HCT116 (cell line): ENCODE results near the gene SORL1. TPM values are rescaled to one million over a fixed set of nuclear protein-coding genes. Genes with fewer than 3 reads are reported as not detected.

Source experiments
- ATAC-seq: fragments of 200-7000 bp; cut with Tn5 transposase; 2 replicates; pipeline ENCODE4 v1.9.1; 2020; ENCODE audit warnings: mild to moderate bottlenecking, moderate library complexity
- BruUV-seq: library from RNA; stranded (reverse); fragments of 400-500 nt; replicated peaks from 2 replicates; lab custom pipeline; 2021; lab: Mats Ljungman, UMichigan
- CTCF ChIA-PET: fragments of 300-600 bp; sonication (Branson Sonifier 250); formaldehyde crosslinking; loops from one replicate; lab custom pipeline; 2021; ENCODE audit warnings: antibody characterized with exemption; lab: Charles Lee
- POLR2A ChIA-PET: fragments of 300-600, 350-600 bp; sonication (Branson Sonifier 250); formaldehyde crosslinking; loops from one replicate; lab custom pipeline; 2021; ENCODE audit warnings: antibody characterized with exemption; lab: Charles Lee
- RAD21 ChIA-PET, 2 experiments: fragments of 300-600 bp; sonication (Branson Sonifier 250); formaldehyde crosslinking; loops; one replicate each; lab custom pipeline; 2023; ENCODE audit warnings: low total read pairs in 2 of 2; ENCODE audit not compliant: uncharacterized antibody in 2 of 2, unreplicated experiment in 2 of 2, low non-redundant PET in 1 of 2; lab: Charles Lee
- DNase-seq: peaks from one replicate; pipeline ENCODE4 v3.0.0-alpha.2; 2010; ENCODE audit warnings: low read depth, low spot score
- H2AFZ ChIP-seq: fragments of 200-600 bp; shearing (Covaris generic), sonication (generic); 2 replicates; pipeline ENCODE4 v1.6.1; 2017; ENCODE audit warnings: low read depth, mixed run types, mixed read lengths, antibody characterized with exemption, low read length; ENCODE audit not compliant: poor library complexity, severe bottlenecking
- H3K27ac ChIP-seq: 2 replicates; pipeline ENCODE4 v1.5.1; 2012; ENCODE audit warnings: low read depth, low read length
- H3K27me3 ChIP-seq: fragments of 200-600 bp; sonication (generic); 2 replicates; pipeline ENCODE4 v1.6.1; 2016; ENCODE audit warnings: mixed run types, low read length, mixed read lengths; ENCODE audit not compliant: insufficient read depth
- H3K36me3 ChIP-seq, 2 experiments: fragments of 200-500 bp in 1 of 2; fragments of 200-600 bp in 1 of 2; sonication (Bioruptor generic) in 1 of 2; sonication (generic) in 1 of 2; 2 replicates each; pipeline versions ENCODE4 v1.5.1 to v1.6.1; 2014 to 2016; ENCODE audit warnings: low read length in 2 of 2, inconsistent platforms in 1 of 2, mixed read lengths in 1 of 2, mixed run types in 1 of 2; ENCODE audit not compliant: insufficient read depth in 2 of 2, control insufficient read depth in 1 of 2
- H3K4me1 ChIP-seq, 2 experiments: fragments of 200-600 bp in 1 of 2; sonication (generic) in 1 of 2; 2 replicates each; pipeline versions ENCODE4 v1.5.1 to v1.6.1; 2012 to 2017; ENCODE audit warnings: low read length in 2 of 2, inconsistent platforms in 1 of 2, mild to moderate bottlenecking in 1 of 2, mixed read lengths in 1 of 2, mixed run types in 1 of 2, moderate library complexity in 1 of 2; ENCODE audit not compliant: insufficient read depth in 2 of 2, control insufficient read depth in 1 of 2
- H3K4me2 ChIP-seq: fragments of 200-600 bp; sonication (generic); 2 replicates; pipeline ENCODE4 v1.6.1; 2017; ENCODE audit warnings: mixed run types, low read length, mixed read lengths
- H3K4me3 ChIP-seq, 2 experiments: fragments of 200-600 bp in 1 of 2; sonication (generic) in 1 of 2; replicated peaks in 1 of 2; 2 replicates each; pipeline ENCODE4 v1.5.1; 2011 to 2016; ENCODE audit warnings: low read length in 2 of 2, control low read depth in 1 of 2, low read depth in 1 of 2, mild to moderate bottlenecking in 1 of 2, mixed read lengths in 1 of 2, mixed run types in 1 of 2
- H3K79me2 ChIP-seq: fragments of 200-600 bp; sonication (generic); 2 replicates; pipeline ENCODE4 v1.6.1; 2017; ENCODE audit warnings: mild to moderate bottlenecking, mixed run types, low read length, moderate library complexity, mixed read lengths; ENCODE audit not compliant: insufficient read depth
- H3K9ac ChIP-seq: fragments of 200-600 bp; sonication (generic); 2 replicates; pipeline ENCODE4 v1.6.1; 2016; ENCODE audit warnings: low read length, mixed read lengths
- H3K9me2 ChIP-seq: fragments of 200-600 bp; sonication (generic), shearing (Covaris generic); 2 replicates; pipeline ENCODE4 v1.6.1; 2017; ENCODE audit warnings: mixed run types, mild to moderate bottlenecking, moderate library complexity; ENCODE audit not compliant: insufficient read depth
- H3K9me3 ChIP-seq, 2 experiments: fragments of 200-500 bp in 1 of 2; fragments of 200-600 bp in 1 of 2; sonication (Bioruptor generic) in 1 of 2; sonication (generic) in 1 of 2; 2 replicates each; pipeline ENCODE4 v1.6.1; 2014 to 2017; ENCODE audit warnings: low read length in 2 of 2, mixed read lengths in 2 of 2, inconsistent platforms in 1 of 2, low read depth in 1 of 2, mild to moderate bottlenecking in 1 of 2, mixed run types in 1 of 2, moderate library complexity in 1 of 2; ENCODE audit not compliant: control insufficient read depth in 1 of 2, insufficient read depth in 1 of 2
- H4K20me1 ChIP-seq: fragments of 200-600 bp; sonication (generic), shearing (Covaris generic); 2 replicates; pipeline ENCODE4 v1.6.1; 2017; ENCODE audit warnings: mixed run types, mild to moderate bottlenecking, moderate library complexity; ENCODE audit not compliant: insufficient read depth
- CBX3 ChIP-seq: IDR thresholded peaks from 2 replicates; pipeline ENCODE4 v1.6.1; 2012; ENCODE audit warnings: low read depth
- CEBPB ChIP-seq: IDR thresholded peaks from 2 replicates; pipeline ENCODE4 v1.6.1; 2012; ENCODE audit warnings: low read depth
- CTCF ChIP-seq, 3 experiments: fragments of 200-600 bp in 1 of 3; sonication (generic) in 1 of 3; IDR thresholded peaks in 2 of 3; conservative IDR thresholded peaks in 1 of 3; 2 replicates each; pipeline ENCODE4 v1.5.1; 2012 to 2017; ENCODE audit warnings: low read depth in 2 of 3, low read length in 2 of 3, antibody characterized with exemption in 1 of 3, borderline replicate concordance in 1 of 3, control low read depth in 1 of 3, mild to moderate bottlenecking in 1 of 3, mixed read lengths in 1 of 3, mixed run types in 1 of 3, moderate library complexity in 1 of 3; ENCODE audit not compliant: insufficient read depth in 1 of 3
- EZH2 ChIP-seq: fragments of 200-600 bp; sonication (generic); IDR thresholded peaks from 2 replicates; pipeline ENCODE4 v1.6.1; 2017; ENCODE audit warnings: antibody characterized with exemption, mixed run types
- FOSL1 ChIP-seq: IDR thresholded peaks from 2 replicates; pipeline ENCODE4 v1.6.1; 2012; ENCODE audit warnings: low read depth
- JUND ChIP-seq: IDR thresholded peaks from 2 replicates; pipeline ENCODE4 v1.6.1; 2012
- POLR2AphosphoS5 ChIP-seq: IDR thresholded peaks from 2 replicates; pipeline ENCODE4 v1.6.1; 2011; ENCODE audit warnings: mild to moderate bottlenecking, low read depth, low read length, moderate library complexity
- SIN3A ChIP-seq: IDR thresholded peaks from 2 replicates; pipeline ENCODE4 v1.6.1; 2012; ENCODE audit warnings: low read depth
- SRF ChIP-seq: IDR thresholded peaks from 2 replicates; pipeline ENCODE4 v1.6.1; 2012; ENCODE audit warnings: low read depth
- TCF7L2 ChIP-seq: IDR thresholded peaks from 2 replicates; pipeline ENCODE4 v1.7.0; 2011; ENCODE audit warnings: borderline replicate concordance, inconsistent platforms; ENCODE audit not compliant: insufficient read depth, insufficient read length; ENCODE audit errors: extremely low read depth
- YY1 ChIP-seq: IDR thresholded peaks from 2 replicates; pipeline ENCODE4 v1.6.1; 2011; ENCODE audit warnings: low read length, low read depth, moderate library complexity, mild to moderate bottlenecking; ENCODE audit not compliant: insufficient replicate concordance; ENCODE audit errors: extremely low read depth
- ZNF274 ChIP-seq: fragments of 200-500 bp; sonication (Bioruptor generic); IDR thresholded peaks from 2 replicates; pipeline ENCODE4 v1.6.1; 2014; ENCODE audit warnings: mild to moderate bottlenecking, low read depth, low read length, inconsistent platforms
- intact Hi-C: fragments of 100-400 bp; cut with micrococcal nuclease; formaldehyde crosslinking; loops from 2 replicates; pipeline ENCODE4 v1.10.0; 2022
- total RNA-seq: library from RNA; stranded (reverse); gene quantifications from one replicate; pipeline ENCODE4 v1.2.1, GENCODE V29; 2021; ENCODE audit not compliant: unreplicated experiment
- TF ChIP-seq, protein P1 (sequence below): IDR thresholded peaks from 2 replicates; pipeline ENCODE4 v1.6.1; 2012
- TF ChIP-seq, protein P2 (sequence below): IDR thresholded peaks from 2 replicates; pipeline ENCODE4 v1.6.1; 2011; ENCODE audit warnings: mild to moderate bottlenecking, low read length, moderate library complexity; ENCODE audit not compliant: insufficient replicate concordance; ENCODE audit errors: extremely low read depth

The SORL1 gene
- total RNA-seq, 1 experiment from 2014 or later: 17.4 TPM

DNA sequence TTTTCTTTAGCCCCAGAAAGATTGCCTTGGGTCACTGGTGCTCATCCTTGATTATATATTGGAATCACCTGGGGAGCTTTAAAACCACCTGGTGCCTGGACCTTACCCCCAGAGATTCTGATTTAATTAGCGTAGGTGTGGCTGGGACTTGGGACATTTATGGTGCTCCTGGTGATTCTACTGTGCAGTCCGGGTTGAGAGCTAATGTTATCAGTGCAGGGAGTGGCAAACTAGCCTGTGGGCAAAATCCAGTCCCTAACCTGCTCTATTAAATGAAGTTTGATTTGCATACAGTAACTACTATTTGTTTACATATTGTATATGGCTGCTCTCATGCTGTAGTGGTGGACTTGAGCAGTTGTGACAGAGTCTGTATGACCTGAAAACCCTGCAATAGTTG is 134.6 kb downstream of the SORL1 start (continued):
- no peak for TF ChIP-seq CTCF (IDR thresholded peaks at IDR 0.05 in 2 of 3, conservative IDR thresholded peaks at IDR 0.05 in 1 of 3; ENCODE audit: borderline replicate concordance in 1 of 3, insufficient read depth in 1 of 3, low read depth in 2 of 3, low read length in 2 of 3)
- TF ChIP-seq YY1: no peak
- TF ChIP-seq ZNF274: no peak
- TF ChIP-seq, protein P1, sequence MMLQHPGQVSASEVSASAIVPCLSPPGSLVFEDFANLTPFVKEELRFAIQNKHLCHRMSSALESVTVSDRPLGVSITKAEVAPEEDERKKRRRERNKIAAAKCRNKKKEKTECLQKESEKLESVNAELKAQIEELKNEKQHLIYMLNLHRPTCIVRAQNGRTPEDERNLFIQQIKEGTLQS: no peak
- TF ChIP-seq SIN3A: no peak

GRCh38 chr11:121587182-121587581 is 135.1 kb downstream of the SORL1 start:
- no peaks in the 10 kb centered on the region for H3K27me3 ChIP-seq
- ChIA-PET RAD21 (no interaction called here), CTCF (no interaction called here), POLR2A (no interaction called here)
- H3K9me3 ChIP-seq: no peaks in the 10 kb centered on the region
- H3K27ac ChIP-seq: no peak overlapping the region
- H3K4me3 ChIP-seq: no peak overlapping the region
- intact Hi-C loops: no loop called here
- H3K4me2 ChIP-seq: no peak overlapping the region
- no peak overlapping the region for H2AFZ ChIP-seq
- H3K36me3 ChIP-seq: no peaks in the 10 kb centered on the region
- no peaks in the 10 kb centered on the region for H4K20me1 ChIP-seq
- DNase-seq (no peak), ATAC-seq (no peak)
- no TSS peak for BruUV-seq
- H3K4me1 ChIP-seq: no peaks in the 10 kb centered on the region
- H3K9ac ChIP-seq: no peak overlapping the region
- H3K9me2 ChIP-seq: no peaks in the 10 kb centered on the region
- H3K79me2 ChIP-seq: no peaks in the 10 kb centered on the region
- TF ChIP-seq YY1 (no peak), ZNF274 (no peak), TCF7L2 (no peak), CEBPB (no peak), FOSL1 (no peak), SRF (no peak), SIN3A (no peak), EZH2 (no peak), CTCF (IDR thresholded peaks at IDR 0.05 in 2 of 3, conservative IDR thresholded peaks at IDR 0.05 in 1 of 3; ENCODE audit: borderline replicate concordance in 1 of 3, insufficient read depth in 1 of 3, low read depth in 2 of 3, low read length in 2 of 3) (no peak), POLR2AphosphoS5 (no peak), CBX3 (no peak), JUND (no peak)
- TF ChIP-seq, protein P2, sequence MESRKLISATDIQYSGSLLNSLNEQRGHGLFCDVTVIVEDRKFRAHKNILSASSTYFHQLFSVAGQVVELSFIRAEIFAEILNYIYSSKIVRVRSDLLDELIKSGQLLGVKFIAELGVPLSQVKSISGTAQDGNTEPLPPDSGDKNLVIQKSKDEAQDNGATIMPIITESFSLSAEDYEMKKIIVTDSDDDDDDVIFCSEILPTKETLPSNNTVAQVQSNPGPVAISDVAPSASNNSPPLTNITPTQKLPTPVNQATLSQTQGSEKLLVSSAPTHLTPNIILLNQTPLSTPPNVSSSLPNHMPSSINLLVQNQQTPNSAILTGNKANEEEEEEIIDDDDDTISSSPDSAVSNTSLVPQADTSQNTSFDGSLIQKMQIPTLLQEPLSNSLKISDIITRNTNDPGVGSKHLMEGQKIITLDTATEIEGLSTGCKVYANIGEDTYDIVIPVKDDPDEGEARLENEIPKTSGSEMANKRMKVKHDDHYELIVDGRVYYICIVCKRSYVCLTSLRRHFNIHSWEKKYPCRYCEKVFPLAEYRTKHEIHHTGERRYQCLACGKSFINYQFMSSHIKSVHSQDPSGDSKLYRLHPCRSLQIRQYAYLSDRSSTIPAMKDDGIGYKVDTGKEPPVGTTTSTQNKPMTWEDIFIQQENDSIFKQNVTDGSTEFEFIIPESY: no peak
- TF ChIP-seq, protein P1: no peak
